GM12878 (cell line): Measurements from ENCODE around the gene RASA1. TPM values are rescaled to one million over a fixed set of nuclear protein-coding genes. Genes with fewer than 3 reads are reported as not detected.

Experiments
- CBX5 ChIP-seq: sonication (generic); IDR thresholded peaks from 2 replicates; pipeline ENCODE4 v1.6.1; 2016; ENCODE audit warnings: low read depth, moderate library complexity, mild to moderate bottlenecking, inconsistent platforms
- CREB1 ChIP-seq: IDR thresholded peaks from 2 replicates; pipeline ENCODE4 v1.6.1; 2012; ENCODE audit warnings: low read depth, mild to moderate bottlenecking, inconsistent platforms
- EGR1 ChIP-seq, 2 experiments: IDR thresholded peaks; 1 replicate in 1 of 2; 2 replicates in 1 of 2; pipeline ENCODE4 v1.6.1; 2011 to 2012; ENCODE audit warnings: low read depth in 2 of 2, low read length in 2 of 2, borderline replicate concordance in 1 of 2, mild to moderate bottlenecking in 1 of 2, moderate library complexity in 1 of 2
- EP300 ChIP-seq, 2 experiments: fragments of 150-350 bp in 1 of 2; IDR thresholded peaks; 2 replicates each; pipeline ENCODE4 v1.6.1; 2011 to 2012; ENCODE audit warnings: low read depth in 2 of 2, low read length in 2 of 2, borderline replicate concordance in 1 of 2, improper control_type of control experiment in 1 of 2, inconsistent platforms in 1 of 2; ENCODE audit not compliant: control insufficient read depth in 1 of 2
- GATAD2B ChIP-seq: fragments of 450-650 bp; conservative IDR thresholded peaks from 2 replicates; pipeline ENCODE4 v1.6.1; 2017; ENCODE audit warnings: low read depth, mild to moderate bottlenecking, moderate library complexity
- KAT2A ChIP-seq: conservative IDR thresholded peaks from 2 replicates; pipeline ENCODE4 v1.6.1; 2011; ENCODE audit warnings: low read depth, low read length; ENCODE audit not compliant: control insufficient read depth
- MEF2A ChIP-seq: IDR thresholded peaks from 2 replicates; pipeline ENCODE4 v1.6.1; 2011; ENCODE audit warnings: low read depth, mild to moderate bottlenecking, low read length, moderate library complexity; ENCODE audit not compliant: insufficient read depth
- MTA3 ChIP-seq: IDR thresholded peaks from 2 replicates; pipeline ENCODE4 v1.6.1; 2012; ENCODE audit warnings: low read length, inconsistent platforms, borderline replicate concordance
- PAX8 ChIP-seq: fragments of 450-650 bp; IDR thresholded peaks from 2 replicates; pipeline ENCODE4 v1.6.1; 2017; ENCODE audit warnings: mild to moderate bottlenecking, moderate library complexity
- SP1 ChIP-seq: IDR thresholded peaks from one replicate; pipeline ENCODE4 v1.6.1; 2011; ENCODE audit warnings: low read depth, low read length
- SREBF2 ChIP-seq: IDR thresholded peaks from 2 replicates; pipeline ENCODE4 v1.6.1; 2012; ENCODE audit warnings: mild to moderate bottlenecking, low read length
- TARDBP ChIP-seq: IDR thresholded peaks from 2 replicates; pipeline ENCODE4 v1.6.1; 2016; ENCODE audit warnings: borderline replicate concordance
- ZSCAN29 ChIP-seq: fragments of 450-650 bp; IDR thresholded peaks from 2 replicates; pipeline ENCODE4 v1.6.1; 2017; ENCODE audit warnings: mild to moderate bottlenecking, moderate library complexity
- polyA plus RNA-seq, 11 experiments: library from polyadenylated mRNA; depleted of rRNA in 4 of 11; unstranded in 6 of 11; stranded (reverse) in 5 of 11; fragments of >200 nt; fragmentation: Nextera tagmentation in 4 of 11; fragmentation: Illumina TruSeq in 1 of 11; extraction: Ambion mirVana in 4 of 11; extraction: Trizol in 1 of 11; gene quantifications; 1 replicate in 1 of 11; 2 replicates in 10 of 11; pipeline versions ENCODE4 v1.2.1 to v1.2.3, GENCODE V29; 2011 to 2016; ENCODE audit warnings: inconsistent platforms in 2 of 11, missing spikeins in 2 of 11, low read depth in 1 of 11
- total RNA-seq, 4 experiments: library from RNA; depleted of rRNA in 3 of 4; stranded (reverse); fragments of >200 nt in 3 of 4; fragmentation: Illumina TruSeq in 1 of 4; extraction: Trizol in 1 of 4; gene quantifications; 2 replicates each; pipeline versions ENCODE4 v1.2.1 to v1.2.3, GENCODE V29; 2013 to 2021
- TF ChIP-seq, protein P1 (sequence below): fragments of 450-650 bp; IDR thresholded peaks from 2 replicates; pipeline ENCODE4 v1.6.1; 2016; ENCODE audit warnings: mild to moderate bottlenecking
- TF ChIP-seq, protein P2 (sequence below): IDR thresholded peaks from 2 replicates; pipeline ENCODE4 v1.6.1; 2011; ENCODE audit warnings: mild to moderate bottlenecking, low read depth, low read length, moderate library complexity; ENCODE audit not compliant: insufficient replicate concordance
- TF ChIP-seq, protein P3 (sequence below): fragments of 450-650 bp; IDR thresholded peaks from 2 replicates; pipeline ENCODE4 v1.6.1; 2017; ENCODE audit warnings: mild to moderate bottlenecking, moderate library complexity
- TF ChIP-seq, protein P4 (sequence below): fragments of 450-650 bp; formaldehyde crosslinking; IDR thresholded peaks from 2 replicates; pipeline ENCODE4 v1.4.0; 2022; ENCODE audit warnings: mild to moderate bottlenecking, moderate library complexity
- TF ChIP-seq, protein P5 (sequence below): fragments of 450-650 bp; IDR thresholded peaks from 2 replicates; pipeline ENCODE4 v1.6.1; 2016; ENCODE audit warnings: mild to moderate bottlenecking

RASA1 gene
- total and polyA plus RNA-seq, 10 of the 15 experiments (the other 5 are each of a cell fraction or from before 2014, with no cell fraction given) = 7.8 to 72.3 (median 21.8) TPM

DNA sequence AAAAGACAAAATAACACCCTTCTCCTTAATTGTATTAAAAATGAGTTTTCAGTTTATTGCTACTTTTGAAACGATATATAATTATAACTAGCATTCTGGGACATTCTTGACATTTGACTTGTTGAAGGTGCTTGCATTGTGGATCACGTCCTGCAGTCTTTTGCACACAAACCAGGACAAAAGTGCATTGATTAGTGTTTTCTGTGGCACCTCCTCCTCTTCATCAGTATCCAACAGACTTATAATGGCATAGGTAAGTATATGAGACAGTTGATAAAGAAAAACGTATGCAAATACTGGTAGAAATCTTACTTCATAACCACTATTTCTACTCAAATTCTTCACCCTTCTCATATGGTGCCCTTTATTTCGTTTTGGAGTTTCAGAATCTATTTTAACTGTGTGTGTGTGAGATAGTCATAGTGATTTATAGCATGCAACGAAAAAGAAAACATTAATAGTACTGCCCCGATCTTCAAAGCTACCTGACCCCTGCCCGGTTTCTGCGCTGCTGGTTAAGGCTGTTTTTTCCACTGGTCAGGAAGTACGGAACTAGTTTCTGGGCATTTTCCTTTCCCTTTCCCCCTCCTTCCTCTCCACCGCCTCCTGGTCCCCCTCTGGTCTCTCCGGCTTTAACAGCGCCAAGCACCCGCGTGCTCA is 639 bp upstream of the RASA1 start (continued):
- TF ChIP-seq MEF2A (0 out of 2 replicates have a peak, but pooled peaks have one; percentile 1), ZSCAN29 (no peak), MTA3 (peak; percentile 73; the same call in 1 of the 2 replicates), EGR1 (IDR thresholded peaks at IDR 0.05; ENCODE audit: borderline replicate concordance in 1 of 2, low read depth in 2 of 2, low read length in 2 of 2) (no peak), SREBF2 (no peak), CREB1 (no peak), EP300 (IDR thresholded peaks at IDR 0.05; ENCODE audit: borderline replicate concordance in 1 of 2, control insufficient read depth in 1 of 2, low read depth in 2 of 2, low read length in 2 of 2) (no peak), SP1 (no peak), GATAD2B (peak; percentile 20; the same call in 1 of the 2 replicates), KAT2A (no peak), TARDBP (no peak), CBX5 (peak; percentile 52; the same call in 1 of the 2 replicates), PAX8 (no peak)
- TF ChIP-seq, protein P1, sequence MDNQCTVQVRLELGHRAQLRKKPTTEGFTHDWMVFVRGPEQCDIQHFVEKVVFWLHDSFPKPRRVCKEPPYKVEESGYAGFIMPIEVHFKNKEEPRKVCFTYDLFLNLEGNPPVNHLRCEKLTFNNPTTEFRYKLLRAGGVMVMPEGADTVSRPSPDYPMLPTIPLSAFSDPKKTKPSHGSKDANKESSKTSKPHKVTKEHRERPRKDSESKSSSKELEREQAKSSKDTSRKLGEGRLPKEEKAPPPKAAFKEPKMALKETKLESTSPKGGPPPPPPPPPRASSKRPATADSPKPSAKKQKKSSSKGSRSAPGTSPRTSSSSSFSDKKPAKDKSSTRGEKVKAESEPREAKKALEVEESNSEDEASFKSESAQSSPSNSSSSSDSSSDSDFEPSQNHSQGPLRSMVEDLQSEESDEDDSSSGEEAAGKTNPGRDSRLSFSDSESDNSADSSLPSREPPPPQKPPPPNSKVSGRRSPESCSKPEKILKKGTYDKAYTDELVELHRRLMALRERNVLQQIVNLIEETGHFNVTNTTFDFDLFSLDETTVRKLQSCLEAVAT = 0 out of 2 replicates have a peak, but pooled peaks have one; percentile 13
- TF ChIP-seq, protein P2, sequence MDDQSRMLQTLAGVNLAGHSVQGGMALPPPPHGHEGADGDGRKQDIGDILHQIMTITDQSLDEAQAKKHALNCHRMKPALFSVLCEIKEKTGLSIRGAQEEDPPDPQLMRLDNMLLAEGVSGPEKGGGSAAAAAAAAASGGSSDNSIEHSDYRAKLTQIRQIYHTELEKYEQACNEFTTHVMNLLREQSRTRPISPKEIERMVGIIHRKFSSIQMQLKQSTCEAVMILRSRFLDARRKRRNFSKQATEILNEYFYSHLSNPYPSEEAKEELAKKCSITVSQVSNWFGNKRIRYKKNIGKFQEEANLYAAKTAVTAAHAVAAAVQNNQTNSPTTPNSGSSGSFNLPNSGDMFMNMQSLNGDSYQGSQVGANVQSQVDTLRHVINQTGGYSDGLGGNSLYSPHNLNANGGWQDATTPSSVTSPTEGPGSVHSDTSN = no peak
- TF ChIP-seq, protein P3, sequence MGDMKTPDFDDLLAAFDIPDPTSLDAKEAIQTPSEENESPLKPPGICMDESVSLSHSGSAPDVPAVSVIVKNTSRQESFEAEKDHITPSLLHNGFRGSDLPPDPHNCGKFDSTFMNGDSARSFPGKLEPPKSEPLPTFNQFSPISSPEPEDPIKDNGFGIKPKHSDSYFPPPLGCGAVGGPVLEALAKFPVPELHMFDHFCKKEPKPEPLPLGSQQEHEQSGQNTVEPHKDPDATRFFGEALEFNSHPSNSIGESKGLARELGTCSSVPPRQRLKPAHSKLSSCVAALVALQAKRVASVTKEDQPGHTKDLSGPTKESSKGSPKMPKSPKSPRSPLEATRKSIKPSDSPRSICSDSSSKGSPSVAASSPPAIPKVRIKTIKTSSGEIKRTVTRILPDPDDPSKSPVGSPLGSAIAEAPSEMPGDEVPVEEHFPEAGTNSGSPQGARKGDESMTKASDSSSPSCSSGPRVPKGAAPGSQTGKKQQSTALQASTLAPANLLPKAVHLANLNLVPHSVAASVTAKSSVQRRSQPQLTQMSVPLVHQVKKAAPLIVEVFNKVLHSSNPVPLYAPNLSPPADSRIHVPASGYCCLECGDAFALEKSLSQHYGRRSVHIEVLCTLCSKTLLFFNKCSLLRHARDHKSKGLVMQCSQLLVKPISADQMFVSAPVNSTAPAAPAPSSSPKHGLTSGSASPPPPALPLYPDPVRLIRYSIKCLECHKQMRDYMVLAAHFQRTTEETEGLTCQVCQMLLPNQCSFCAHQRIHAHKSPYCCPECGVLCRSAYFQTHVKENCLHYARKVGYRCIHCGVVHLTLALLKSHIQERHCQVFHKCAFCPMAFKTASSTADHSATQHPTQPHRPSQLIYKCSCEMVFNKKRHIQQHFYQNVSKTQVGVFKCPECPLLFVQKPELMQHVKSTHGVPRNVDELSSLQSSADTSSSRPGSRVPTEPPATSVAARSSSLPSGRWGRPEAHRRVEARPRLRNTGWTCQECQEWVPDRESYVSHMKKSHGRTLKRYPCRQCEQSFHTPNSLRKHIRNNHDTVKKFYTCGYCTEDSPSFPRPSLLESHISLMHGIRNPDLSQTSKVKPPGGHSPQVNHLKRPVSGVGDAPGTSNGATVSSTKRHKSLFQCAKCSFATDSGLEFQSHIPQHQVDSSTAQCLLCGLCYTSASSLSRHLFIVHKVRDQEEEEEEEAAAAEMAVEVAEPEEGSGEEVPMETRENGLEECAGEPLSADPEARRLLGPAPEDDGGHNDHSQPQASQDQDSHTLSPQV = no peak
- TF ChIP-seq, protein P4, sequence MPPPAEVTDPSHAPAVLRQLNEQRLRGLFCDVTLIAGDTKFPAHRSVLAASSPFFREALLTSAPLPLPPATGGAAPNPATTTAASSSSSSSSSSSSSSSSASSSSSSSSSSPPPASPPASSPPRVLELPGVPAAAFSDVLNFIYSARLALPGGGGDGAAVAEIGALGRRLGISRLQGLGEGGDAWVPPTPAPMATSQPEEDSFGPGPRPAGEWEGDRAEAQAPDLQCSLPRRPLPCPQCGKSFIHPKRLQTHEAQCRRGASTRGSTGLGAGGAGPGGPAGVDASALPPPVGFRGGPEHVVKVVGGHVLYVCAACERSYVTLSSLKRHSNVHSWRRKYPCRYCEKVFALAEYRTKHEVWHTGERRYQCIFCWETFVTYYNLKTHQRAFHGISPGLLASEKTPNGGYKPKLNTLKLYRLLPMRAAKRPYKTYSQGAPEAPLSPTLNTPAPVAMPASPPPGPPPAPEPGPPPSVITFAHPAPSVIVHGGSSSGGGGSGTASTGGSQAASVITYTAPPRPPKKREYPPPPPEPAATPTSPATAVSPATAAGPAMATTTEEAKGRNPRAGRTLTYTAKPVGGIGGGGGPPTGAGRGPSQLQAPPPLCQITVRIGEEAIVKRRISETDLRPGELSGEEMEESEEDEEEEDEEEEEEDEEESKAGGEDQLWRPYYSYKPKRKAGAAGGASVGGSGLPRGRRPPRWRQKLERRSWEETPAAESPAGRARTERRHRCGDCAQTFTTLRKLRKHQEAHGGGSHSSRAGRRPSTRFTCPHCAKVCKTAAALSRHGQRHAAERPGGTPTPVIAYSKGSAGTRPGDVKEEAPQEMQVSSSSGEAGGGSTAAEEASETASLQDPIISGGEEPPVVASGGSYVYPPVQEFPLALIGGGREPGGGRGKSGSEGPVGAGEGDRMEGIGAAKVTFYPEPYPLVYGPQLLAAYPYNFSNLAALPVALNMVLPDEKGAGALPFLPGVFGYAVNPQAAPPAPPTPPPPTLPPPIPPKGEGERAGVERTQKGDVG (CRISPR knock-in tag) = no peak
- TF ChIP-seq, protein P5, sequence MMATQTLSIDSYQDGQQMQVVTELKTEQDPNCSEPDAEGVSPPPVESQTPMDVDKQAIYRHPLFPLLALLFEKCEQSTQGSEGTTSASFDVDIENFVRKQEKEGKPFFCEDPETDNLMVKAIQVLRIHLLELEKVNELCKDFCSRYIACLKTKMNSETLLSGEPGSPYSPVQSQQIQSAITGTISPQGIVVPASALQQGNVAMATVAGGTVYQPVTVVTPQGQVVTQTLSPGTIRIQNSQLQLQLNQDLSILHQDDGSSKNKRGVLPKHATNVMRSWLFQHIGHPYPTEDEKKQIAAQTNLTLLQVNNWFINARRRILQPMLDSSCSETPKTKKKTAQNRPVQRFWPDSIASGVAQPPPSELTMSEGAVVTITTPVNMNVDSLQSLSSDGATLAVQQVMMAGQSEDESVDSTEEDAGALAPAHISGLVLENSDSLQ = no peak
